H7 (cell line): ENCODE measurements around the gene KSR1. TPM values are rescaled to one million over a fixed set of nuclear protein-coding genes. Genes with fewer than 3 reads are reported as not detected.

Experiments used
- DNase-seq: peaks from one replicate; pipeline ENCODE4 v3.0.0; 2012
- H3K27me3 ChIP-seq: 2 replicates; pipeline ENCODE4 v1.6.0; 2011; ENCODE audit warnings: mild to moderate bottlenecking, low read length; ENCODE audit not compliant: control insufficient read depth, insufficient read depth
- H3K36me3 ChIP-seq: replicated peaks from 2 replicates; pipeline ENCODE4 v1.5.1; 2011; ENCODE audit warnings: low read length; ENCODE audit not compliant: control insufficient read depth, insufficient read depth
- H3K4me3 ChIP-seq: 2 replicates; pipeline ENCODE4 v1.5.1; 2011; ENCODE audit warnings: low read depth, mild to moderate bottlenecking, control low read depth, low read length, moderate library complexity; ENCODE audit not compliant: insufficient read depth
- total RNA-seq: library from RNA; depleted of rRNA; stranded (reverse); fragments of >200 nt; shearing (Covaris generic); gene quantifications from 2 replicates; pipeline ENCODE4 v1.2.3, GENCODE V29; 2014

Gene KSR1
- total RNA-seq, 1 experiment from 2014 or later: 31.2 TPM

GRCh38 chr17:27601975-27602302 is 145.7 kb downstream of the KSR1 start:
- no peak for DNase-seq
- Histone ChIP-seq H3K27me3 (no peaks in the 10 kb centered on the region), H3K4me3 (no peak overlapping the region), H3K36me3 (peaks cover 19% of the 10 kb centered on the region)

- Histone ChIP-seq H3K27me3 (no peaks in the 10 kb centered on the region), H3K4me3 (no peak overlapping the region), H3K36me3 (peaks cover 19% of the 10 kb centered on the region)
- peak; percentile 93 for DNase-seq
Measured at GRCh38 chr17:27602721-27603420, 146.6 kb downstream of the KSR1 start.

- Histone ChIP-seq H3K36me3 (peaks cover 17% of the 10 kb centered on the region), H3K27me3 (no peaks in the 10 kb centered on the region), H3K4me3 (no peak overlapping the region)
- no peak for DNase-seq
Measured at GRCh38 chr17:27603421-27603770, 147.1 kb downstream of the KSR1 start.

GRCh38 chr17:27603880-27604794 is 147.9 kb downstream of the KSR1 start:
- no peak overlapping the region for H3K4me3 ChIP-seq
- H3K27me3 ChIP-seq: no peaks in the 10 kb centered on the region
- DNase-seq: no peak
- peaks cover 20% of the 10 kb centered on the region for H3K36me3 ChIP-seq

- no peak for DNase-seq
- H3K36me3 ChIP-seq: peaks cover 23% of the 10 kb centered on the region
- H3K4me3 ChIP-seq: no peak overlapping the region
- H3K27me3 ChIP-seq: no peaks in the 10 kb centered on the region
Measured at GRCh38 chr17:27605409-27605808, 149.2 kb downstream of the KSR1 start.

- peaks cover 22% of the 10 kb centered on the region for H3K36me3 ChIP-seq
- H3K4me3 ChIP-seq: no peak overlapping the region
- DNase-seq: no peak
- H3K27me3 ChIP-seq: no peaks in the 10 kb centered on the region
Measured at GRCh38 chr17:27607521-27608091, 151.4 kb downstream of the KSR1 start.

- no peaks in the 10 kb centered on the region for H3K27me3 ChIP-seq
- DNase-seq: no peak
- no peak overlapping the region for H3K4me3 ChIP-seq
- peaks cover 25% of the 10 kb centered on the region for H3K36me3 ChIP-seq
Measured at GRCh38 chr17:27608328-27609230, 152.3 kb downstream of the KSR1 start.

GRCh38 chr17:27609611-27610303 is 153.5 kb downstream of the KSR1 start:
- Histone ChIP-seq H3K36me3 (peaks cover 21% of the 10 kb centered on the region), H3K4me3 (no peak overlapping the region), H3K27me3 (no peaks in the 10 kb centered on the region)
- peak; percentile 77 for DNase-seq

GRCh38 chr17:27610304-27610677 is 154.0 kb downstream of the KSR1 start:
- H3K36me3 ChIP-seq: peaks cover 16% of the 10 kb centered on the region

GRCh38 chr17:27612160-27612770 is 156.0 kb downstream of the KSR1 start:
- no peaks in the 10 kb centered on the region for H3K27me3 ChIP-seq
- no peak overlapping the region for H3K4me3 ChIP-seq
- peaks cover 13% of the 10 kb centered on the region for H3K36me3 ChIP-seq
- no peak for DNase-seq

More at GRCh38 chr17:27610304-27610677, 154.0 kb downstream of the KSR1 start:
- no peak for DNase-seq
- Histone ChIP-seq H3K27me3 (no peaks in the 10 kb centered on the region), H3K4me3 (no peak overlapping the region)

- no peak overlapping the region for H3K4me3 ChIP-seq
- DNase-seq: no peak
Measured at GRCh38 chr17:27613433-27613832, 157.2 kb downstream of the KSR1 start.

GRCh38 chr17:27615121-27615520 is 158.9 kb downstream of the KSR1 start:
- DNase-seq: no peak
- Histone ChIP-seq H3K27me3 (no peaks in the 10 kb centered on the region), H3K4me3 (no peak overlapping the region), H3K36me3 (peaks cover 20% of the 10 kb centered on the region)

More at GRCh38 chr17:27613433-27613832, 157.2 kb downstream of the KSR1 start:
- peaks cover 21% of the 10 kb centered on the region for H3K36me3 ChIP-seq
- H3K27me3 ChIP-seq: no peaks in the 10 kb centered on the region

GRCh38 chr17:27616414-27616813 is 160.2 kb downstream of the KSR1 start:
- peaks cover 18% of the 10 kb centered on the region for H3K36me3 ChIP-seq
- H3K4me3 ChIP-seq: no peak overlapping the region
- H3K27me3 ChIP-seq: no peaks in the 10 kb centered on the region
- DNase-seq: no peak
